ENCODE data around the gene ABCA2. TPM values are rescaled to one million over a fixed set of nuclear protein-coding genes. Genes with fewer than 3 reads are reported as not detected.

Gene ABCA2
- total RNA-seq, 6 donors from 2014 or later: 14.7 to 49.2 (median 29.6) TPM

GRCh38 chr9:137031904-137032640, 4.0 kb upstream of the ABCA2 start, which contains the start of gene FUT7:
FUT7 (minus strand) TSS chr9:137032088; CDS start chr9:137031991, 97 bp downstream.
- peak in 1 of 2 donors; percentile 64 for DNase-seq
- H3K4me1 ChIP-seq: peaks cover 39 to 68% (median 57%) of the 10 kb centered on the region in 4 donors
- H3K27ac ChIP-seq: peak within 1 kb of the TSS; percentile 60 to 79 (median 76)
- H3K9me3 ChIP-seq: no peaks in the 10 kb centered on the region
- no peaks in the 10 kb centered on the region for H3K27me3 ChIP-seq
- no peaks in the 10 kb centered on the region for H3K36me3 ChIP-seq
- TF ChIP-seq, protein P1, sequence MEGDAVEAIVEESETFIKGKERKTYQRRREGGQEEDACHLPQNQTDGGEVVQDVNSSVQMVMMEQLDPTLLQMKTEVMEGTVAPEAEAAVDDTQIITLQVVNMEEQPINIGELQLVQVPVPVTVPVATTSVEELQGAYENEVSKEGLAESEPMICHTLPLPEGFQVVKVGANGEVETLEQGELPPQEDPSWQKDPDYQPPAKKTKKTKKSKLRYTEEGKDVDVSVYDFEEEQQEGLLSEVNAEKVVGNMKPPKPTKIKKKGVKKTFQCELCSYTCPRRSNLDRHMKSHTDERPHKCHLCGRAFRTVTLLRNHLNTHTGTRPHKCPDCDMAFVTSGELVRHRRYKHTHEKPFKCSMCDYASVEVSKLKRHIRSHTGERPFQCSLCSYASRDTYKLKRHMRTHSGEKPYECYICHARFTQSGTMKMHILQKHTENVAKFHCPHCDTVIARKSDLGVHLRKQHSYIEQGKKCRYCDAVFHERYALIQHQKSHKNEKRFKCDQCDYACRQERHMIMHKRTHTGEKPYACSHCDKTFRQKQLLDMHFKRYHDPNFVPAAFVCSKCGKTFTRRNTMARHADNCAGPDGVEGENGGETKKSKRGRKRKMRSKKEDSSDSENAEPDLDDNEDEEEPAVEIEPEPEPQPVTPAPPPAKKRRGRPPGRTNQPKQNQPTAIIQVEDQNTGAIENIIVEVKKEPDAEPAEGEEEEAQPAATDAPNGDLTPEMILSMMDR (IDR thresholded peaks at IDR 0.05): peak in 1 of 6 experiments; percentile 6
- no peak for TF ChIP-seq POLR2A (IDR thresholded peaks at IDR 0.05)
- TF ChIP-seq POLR2AphosphoS5 (IDR thresholded peaks at IDR 0.05): no peak
- TF ChIP-seq EP300 (IDR thresholded peaks at IDR 0.05): no peak
- H3K4me3 ChIP-seq: peak within 1 kb of the TSS in 3 of 4 donors; percentile 12 to 38 (median 21)
- no peak for ATAC-seq (ENCODE audit: low FRiP score in 2 of 2)
- whole genome bisulfite sequencing, 2 donors: 41 to 49% methylated on average over 6 to 16 of the region's 16 CpGs

DNA sequence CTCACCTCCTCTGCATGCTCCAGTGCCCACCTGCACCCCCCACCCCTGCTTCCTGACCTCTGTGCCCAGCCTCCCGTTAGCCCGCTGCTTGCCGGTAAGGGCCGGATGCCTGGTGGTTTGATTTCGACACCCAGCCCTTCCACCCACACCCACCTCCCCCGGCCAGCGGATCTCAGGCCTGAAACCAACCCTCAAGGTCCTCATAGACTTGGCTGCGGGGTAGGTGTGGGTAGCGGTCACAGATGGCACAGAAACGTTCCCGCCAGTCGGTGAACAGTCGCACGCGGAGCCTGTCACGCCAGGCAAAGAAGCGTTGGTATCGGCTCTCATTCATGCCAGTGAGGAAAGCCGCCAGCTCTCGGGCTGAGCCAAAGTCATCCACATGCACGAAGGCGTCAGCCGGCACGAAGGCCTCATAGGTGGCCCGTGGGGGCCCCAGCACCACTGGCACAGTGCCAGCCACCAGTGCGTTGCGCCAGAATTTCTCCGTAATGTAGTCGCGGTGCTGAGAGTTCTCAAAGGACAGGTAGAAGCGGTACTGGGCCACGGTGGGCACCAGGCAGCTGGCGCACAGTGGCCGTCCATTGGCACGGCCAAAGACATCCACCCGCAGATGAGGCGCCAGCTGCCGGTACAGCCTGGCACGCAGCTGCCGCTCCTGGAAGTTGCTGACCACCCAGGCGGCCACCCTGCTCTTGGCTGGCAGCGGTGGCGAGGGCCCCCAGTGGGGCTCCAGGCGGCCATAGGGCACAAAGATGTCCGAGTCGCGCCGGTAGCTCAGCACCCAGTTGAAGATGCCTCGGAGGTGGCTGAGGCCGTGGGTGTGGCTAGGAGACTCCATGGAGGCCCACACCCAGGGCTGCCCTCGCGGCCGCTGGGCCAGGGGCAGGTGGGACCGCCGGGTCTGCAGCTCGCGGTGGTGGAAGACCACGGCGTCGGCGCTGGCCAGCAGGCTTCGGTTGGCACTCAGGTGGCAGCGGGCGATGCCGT, 2.8 kb upstream of the ABCA2 start:
- WGBS, 2 donors: 74 to 77% methylated on average over 27 to 60 of the region's 65 CpGs
- TF ChIP-seq POLR2AphosphoS5 (IDR thresholded peaks at IDR 0.05) (peak in 1 of 2 donors; percentile 38), POLR2A (IDR thresholded peaks at IDR 0.05) (no peak)
- peaks cover 43 to 80% (median 60%) of the 10 kb centered on the region in 4 donors for H3K4me1 ChIP-seq

DNA sequence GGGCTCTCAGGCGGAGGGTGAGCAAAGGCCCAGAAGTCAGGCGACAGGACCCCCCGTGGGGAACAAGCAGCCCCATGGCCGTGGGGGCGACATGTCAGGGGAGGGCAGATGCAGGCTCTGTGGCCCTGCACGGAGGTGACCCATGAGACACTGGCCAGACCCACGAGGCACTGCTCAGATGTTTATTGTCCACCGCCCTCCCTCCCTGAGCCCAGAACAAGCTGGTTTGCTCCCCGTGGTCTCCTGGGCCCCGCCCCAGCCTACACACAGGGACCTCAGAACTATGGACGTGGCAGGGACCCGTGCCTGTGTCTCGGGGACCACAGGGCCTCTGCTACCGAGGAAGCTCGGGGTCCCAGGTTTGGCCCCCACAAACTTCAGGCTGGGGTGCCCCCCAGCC, 2.0 kb upstream of the ABCA2 start:
- DNase-seq: peak in 1 of 2 donors; percentile 33
- H3K4me3 ChIP-seq: peak overlapping the region in 3 of 4 donors; percentile 12 to 38 (median 21)
- no peaks in the 10 kb centered on the region for H3K27me3 ChIP-seq
- H3K36me3 ChIP-seq: no peaks in the 10 kb centered on the region
- no peak for ATAC-seq (ENCODE audit: low FRiP score in 2 of 2)
- peaks cover 36 to 73% (median 53%) of the 10 kb centered on the region in 4 donors for H3K4me1 ChIP-seq
- no peak for TF ChIP-seq POLR2AphosphoS5 (IDR thresholded peaks at IDR 0.05)
- TF ChIP-seq, protein P1 (IDR thresholded peaks at IDR 0.05): no peak
- no peaks in the 10 kb centered on the region for H3K9me3 ChIP-seq
- 50 to 56% methylated on average over 2 to 14 of the region's 15 CpGs for WGBS, 2 donors
- H3K27ac ChIP-seq: peak overlapping the region; percentile 71 to 79 (median 76)

More for the DNA sequence above, 2.8 kb upstream of the ABCA2 start:
- H3K27ac ChIP-seq: peak overlapping the region; percentile 71 to 79 (median 76)
- no peaks in the 10 kb centered on the region for H3K36me3 ChIP-seq
- ATAC-seq (ENCODE audit: low FRiP score in 2 of 2): no peak
- peak in 1 of 2 donors; percentile 78 for DNase-seq
- H3K4me3 ChIP-seq: peak overlapping the region in 3 of 4 donors; percentile 12 to 38 (median 21)
- no peaks in the 10 kb centered on the region for H3K9me3 ChIP-seq
- H3K27me3 ChIP-seq: no peaks in the 10 kb centered on the region

GRCh38 chr9:137029058-137029936, 1.3 kb upstream of the ABCA2 start:
- ATAC-seq (ENCODE audit: low FRiP score in 2 of 2) (peak; percentile 85 to 88), DNase-seq (peak in 1 of 2 donors; percentile 82)
- Histone ChIP-seq H3K4me3 (peak overlapping the region in 3 of 4 donors; percentile 54 to 72 (median 68)), H3K4me1 (peaks cover 31 to 65% (median 46%) of the 10 kb centered on the region in 4 donors), H3K27ac (peak overlapping the region; percentile 71 to 79 (median 76)), H3K9me3 (no peaks in the 10 kb centered on the region), H3K36me3 (no peaks in the 10 kb centered on the region), H3K27me3 (no peaks in the 10 kb centered on the region)
- TF ChIP-seq, protein P1 (IDR thresholded peaks at IDR 0.05): peak; percentile 90 to 95 (median 92)
- no peak for TF ChIP-seq POLR2A (IDR thresholded peaks at IDR 0.05)
- 18 to 25% methylated on average over 14 to 19 of the region's 19 CpGs for WGBS, 2 donors
